ENCODE measurements around the gene UGT1A1.

DNA sequence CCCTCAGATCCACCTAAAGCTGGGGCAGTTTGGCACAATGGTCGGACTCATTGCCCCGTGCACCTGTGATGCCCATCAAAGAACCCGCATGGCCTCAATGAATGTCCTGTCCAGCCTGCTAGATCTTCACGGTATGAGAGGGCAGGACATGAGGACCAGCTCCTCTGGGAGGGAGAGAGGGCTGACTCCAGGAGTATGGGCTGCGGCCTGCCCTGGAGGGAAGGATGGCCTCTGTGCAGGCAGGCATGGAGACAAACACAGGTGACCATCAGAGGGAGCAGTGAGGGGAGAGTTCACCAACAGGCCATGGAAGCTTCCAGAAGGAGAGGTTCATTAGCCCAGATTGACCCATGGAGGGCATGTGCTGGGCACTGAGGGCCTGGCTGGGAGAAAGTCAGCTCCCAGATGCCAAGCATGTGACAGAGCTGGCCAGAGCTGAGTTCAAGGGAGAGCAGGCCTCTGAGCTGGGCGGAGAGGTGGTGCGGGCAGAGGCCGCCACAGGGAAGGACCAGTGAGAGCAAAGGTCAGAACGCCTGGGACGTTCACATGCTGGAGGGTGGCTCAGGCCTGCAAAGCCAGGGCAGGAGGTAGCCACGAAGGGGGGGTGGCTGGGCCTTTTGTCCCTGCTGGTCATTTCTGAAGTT lies 58.0 kb downstream of the UGT1A1 start:
- TF ChIP-seq GATA2 (IDR thresholded peaks at IDR 0.05; ENCODE audit: low read depth, low read length) (no peak), GATA3 (IDR thresholded peaks at IDR 0.05; ENCODE audit: low read depth, low read length) (no peak)
